ENCODE measurements around the gene DSCAML1. TPM values are rescaled to one million over a fixed set of nuclear protein-coding genes. Genes with fewer than 3 reads are reported as not detected.
A peak's percentile ranks its signal among the peaks of the same experiment; 100 is the strongest.

DSCAML1 gene
- total RNA-seq, 2 donors from 2014 or later: 0.67 to 1.3 TPM

DNA sequence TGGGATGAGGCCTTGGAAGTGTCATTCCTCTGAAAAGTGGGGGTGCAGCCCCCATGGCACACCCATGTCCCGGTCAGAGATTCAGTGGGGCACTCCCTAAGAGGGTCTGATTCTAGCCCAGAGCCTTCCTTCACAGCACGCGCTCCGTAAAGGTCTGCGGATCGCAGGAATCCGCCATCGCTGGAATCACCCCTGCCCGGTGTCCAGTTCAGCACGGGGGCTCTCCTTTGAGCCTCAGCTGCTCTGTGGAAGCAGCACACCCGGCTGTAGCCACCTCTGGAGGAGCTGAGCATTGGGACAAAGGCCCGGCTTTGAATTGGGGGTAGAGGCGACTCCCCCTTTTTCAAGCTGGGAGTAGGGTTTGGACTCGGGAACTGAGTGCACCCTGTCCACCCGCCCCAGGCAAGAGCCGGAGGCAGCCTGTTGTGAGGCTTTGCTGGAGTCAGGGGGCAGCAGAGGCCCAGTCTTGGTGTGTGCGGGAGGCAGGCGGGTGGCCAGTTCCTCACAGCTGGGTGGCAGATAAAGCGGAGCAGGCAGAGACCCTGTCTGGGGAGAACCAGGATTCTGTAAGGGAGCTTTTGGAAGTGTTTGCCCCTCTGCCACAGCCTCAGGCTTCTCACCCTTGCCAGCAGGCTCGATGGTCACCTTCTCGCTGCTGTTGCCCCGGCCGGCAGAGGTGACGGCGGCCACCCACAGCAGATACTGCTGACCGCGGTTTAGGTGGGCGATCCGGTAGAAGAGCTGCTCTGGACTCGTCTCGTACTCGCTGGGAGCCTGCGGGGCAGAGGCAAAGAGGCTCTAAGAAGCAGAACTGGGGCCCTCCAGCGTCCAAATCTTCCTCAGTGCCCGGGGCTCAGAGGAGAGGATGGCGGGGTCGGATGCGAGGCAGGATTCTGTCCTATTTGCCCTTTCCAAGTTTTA, 353.5 kb downstream of the DSCAML1 start:
- Histone ChIP-seq H3K27ac (no peak overlapping the region), H3K27me3 (no peaks in the 10 kb centered on the region), H3K4me1 (peaks cover 0 to 5% of the 10 kb centered on the region in 2 donors), H3K4me3 (peak overlapping the region in 1 of 2 donors; percentile 23), H3K9me3 (no peaks in the 10 kb centered on the region), H3K36me3 (no peaks in the 10 kb centered on the region)
- DNase-seq (ENCODE audit: low spot score): peak; percentile 65
- TF ChIP-seq, protein P1, sequence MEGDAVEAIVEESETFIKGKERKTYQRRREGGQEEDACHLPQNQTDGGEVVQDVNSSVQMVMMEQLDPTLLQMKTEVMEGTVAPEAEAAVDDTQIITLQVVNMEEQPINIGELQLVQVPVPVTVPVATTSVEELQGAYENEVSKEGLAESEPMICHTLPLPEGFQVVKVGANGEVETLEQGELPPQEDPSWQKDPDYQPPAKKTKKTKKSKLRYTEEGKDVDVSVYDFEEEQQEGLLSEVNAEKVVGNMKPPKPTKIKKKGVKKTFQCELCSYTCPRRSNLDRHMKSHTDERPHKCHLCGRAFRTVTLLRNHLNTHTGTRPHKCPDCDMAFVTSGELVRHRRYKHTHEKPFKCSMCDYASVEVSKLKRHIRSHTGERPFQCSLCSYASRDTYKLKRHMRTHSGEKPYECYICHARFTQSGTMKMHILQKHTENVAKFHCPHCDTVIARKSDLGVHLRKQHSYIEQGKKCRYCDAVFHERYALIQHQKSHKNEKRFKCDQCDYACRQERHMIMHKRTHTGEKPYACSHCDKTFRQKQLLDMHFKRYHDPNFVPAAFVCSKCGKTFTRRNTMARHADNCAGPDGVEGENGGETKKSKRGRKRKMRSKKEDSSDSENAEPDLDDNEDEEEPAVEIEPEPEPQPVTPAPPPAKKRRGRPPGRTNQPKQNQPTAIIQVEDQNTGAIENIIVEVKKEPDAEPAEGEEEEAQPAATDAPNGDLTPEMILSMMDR (IDR thresholded peaks at IDR 0.05): peak; percentile 34 to 83

DNA sequence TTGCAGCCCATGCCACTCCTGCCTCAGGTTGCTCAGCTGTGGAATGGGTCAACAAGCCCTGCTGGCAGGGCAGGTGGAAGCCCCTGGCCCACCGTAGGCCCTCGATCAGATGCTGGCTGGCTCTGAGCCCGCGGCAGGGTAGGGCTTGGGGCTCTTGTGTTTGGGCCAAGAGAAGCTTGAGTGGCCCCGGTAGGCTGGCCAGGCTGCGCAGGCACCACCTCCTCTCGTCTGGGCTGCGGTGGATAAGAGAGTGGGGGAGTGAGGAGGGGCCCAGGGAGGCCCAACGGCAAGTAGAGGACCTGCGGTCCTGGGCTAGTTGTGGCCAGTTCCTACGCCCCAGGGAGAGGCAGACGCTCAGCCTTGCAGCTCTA, 354.2 kb downstream of the DSCAML1 start:
- Histone ChIP-seq H3K36me3 (no peaks in the 10 kb centered on the region), H3K4me3 (no peak overlapping the region), H3K27ac (no peak overlapping the region), H3K9me3 (no peaks in the 10 kb centered on the region), H3K27me3 (no peaks in the 10 kb centered on the region), H3K4me1 (peaks cover 0 to 5% of the 10 kb centered on the region in 2 donors)
- no peak for DNase-seq (ENCODE audit: low spot score)
- TF ChIP-seq, protein P1 (IDR thresholded peaks at IDR 0.05): no peak

DNA sequence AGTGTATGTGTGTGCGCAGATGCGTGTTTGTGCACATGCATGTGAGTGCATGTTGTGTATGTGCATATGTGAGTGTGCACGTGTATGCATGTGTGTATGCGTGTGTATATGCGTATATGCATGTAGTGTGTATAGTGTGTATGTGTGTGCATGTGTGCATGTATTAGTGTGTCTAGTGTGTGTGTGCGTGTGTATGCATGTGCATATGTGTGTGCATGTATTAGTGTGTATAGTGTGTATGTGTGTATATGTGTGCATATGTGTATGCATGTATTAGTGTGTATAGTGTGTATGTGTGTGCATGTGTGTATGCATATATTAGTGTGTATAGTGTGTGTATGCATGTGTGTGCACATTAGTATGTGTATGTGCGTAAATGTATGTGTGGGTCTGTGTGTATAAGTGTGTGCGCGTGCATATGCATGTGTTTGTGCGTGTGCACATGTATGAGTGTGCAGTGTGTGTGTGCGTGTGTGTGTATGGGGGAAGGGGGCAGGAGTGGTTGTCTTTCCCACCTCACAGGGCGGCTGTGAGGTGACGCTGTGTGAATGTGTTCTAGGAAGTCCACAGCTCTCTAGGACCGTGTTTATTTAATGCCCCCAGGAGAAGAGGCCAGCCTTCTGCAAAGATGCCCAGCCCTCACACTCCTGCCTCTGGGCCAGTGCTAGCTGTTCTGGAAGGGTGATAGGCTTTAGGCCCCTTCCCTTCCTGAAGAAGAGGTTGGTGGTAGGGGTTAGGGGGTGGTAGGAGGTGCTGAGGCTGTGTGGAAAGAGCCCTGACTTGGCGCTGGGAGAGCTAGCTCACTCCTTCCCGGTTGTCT, 354.8 kb downstream of the DSCAML1 start:
- no peak for DNase-seq (ENCODE audit: low spot score)
- H3K27ac ChIP-seq: no peak overlapping the region
- peaks cover 0 to 5% of the 10 kb centered on the region in 2 donors for H3K4me1 ChIP-seq
- H3K9me3 ChIP-seq: no peaks in the 10 kb centered on the region
- TF ChIP-seq, protein P1 (IDR thresholded peaks at IDR 0.05): no peak
- H3K27me3 ChIP-seq: no peaks in the 10 kb centered on the region
- no peak overlapping the region for H3K4me3 ChIP-seq
- no peaks in the 10 kb centered on the region for H3K36me3 ChIP-seq

DNA sequence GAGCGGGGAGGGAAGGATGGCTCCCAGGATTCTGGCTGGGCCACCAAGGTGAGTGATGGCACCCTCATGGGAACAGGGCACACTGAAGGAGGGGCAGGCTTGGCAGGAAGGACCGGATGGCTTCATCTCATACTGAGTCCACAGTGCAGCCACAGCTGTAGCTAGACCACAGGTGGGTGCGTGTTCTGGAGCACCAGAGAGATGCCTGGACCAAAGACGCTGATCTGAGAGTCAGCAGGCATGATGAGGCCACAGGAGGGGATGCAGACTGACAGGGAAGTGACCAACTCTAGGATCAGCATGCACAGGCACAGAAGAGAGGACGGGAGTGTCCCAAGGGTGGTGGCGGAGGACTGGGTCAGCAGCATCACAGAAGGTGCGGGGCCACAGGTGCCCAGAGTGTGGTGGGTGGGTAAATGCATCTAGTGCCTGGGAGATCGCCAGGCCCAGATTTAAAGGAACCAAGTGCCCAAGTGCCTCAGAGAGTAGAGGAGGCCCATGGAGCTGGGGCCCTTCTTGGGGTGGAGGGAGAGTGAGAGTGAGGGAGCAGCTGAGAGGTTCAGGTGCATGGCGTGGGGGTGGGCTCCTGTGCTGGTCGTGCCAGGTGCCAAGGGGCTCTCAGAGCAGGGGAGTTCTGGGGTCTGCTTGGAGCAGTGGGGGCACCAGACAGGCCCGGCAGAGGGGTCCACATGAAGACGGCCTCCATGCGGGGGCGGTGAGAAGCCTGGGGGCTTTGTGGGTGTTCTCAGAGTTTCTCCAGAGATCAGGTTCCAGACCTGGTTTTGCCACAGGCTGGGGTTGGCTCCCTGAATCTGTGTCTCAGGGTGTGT, 355.7 kb downstream of the DSCAML1 start:
- TF ChIP-seq, protein P1 (IDR thresholded peaks at IDR 0.05): no peak
- Histone ChIP-seq H3K27ac (no peak overlapping the region), H3K9me3 (no peaks in the 10 kb centered on the region), H3K27me3 (no peaks in the 10 kb centered on the region), H3K36me3 (no peaks in the 10 kb centered on the region), H3K4me1 (peaks cover 0 to 5% of the 10 kb centered on the region in 2 donors), H3K4me3 (no peak overlapping the region)
- DNase-seq (ENCODE audit: low spot score): no peak

DNA sequence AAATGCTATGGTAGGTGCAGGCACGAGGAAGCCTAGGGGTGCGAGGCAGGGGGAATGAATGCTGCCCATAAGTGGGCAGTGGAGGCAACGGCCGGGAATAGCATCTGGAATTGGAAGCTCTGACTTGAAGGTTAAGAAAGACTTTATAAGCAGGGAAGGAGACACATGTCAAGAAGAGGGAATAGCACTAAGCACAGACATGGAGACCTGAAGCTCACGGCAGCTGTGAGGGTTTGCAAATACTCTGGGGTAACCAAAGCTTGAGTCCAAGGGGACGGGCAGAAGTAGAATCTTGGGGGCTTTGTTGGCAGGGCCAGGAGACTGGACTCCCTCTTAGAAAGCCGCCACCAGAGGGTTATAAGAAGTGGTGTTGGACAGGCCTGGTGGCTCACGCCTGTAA, 356.8 kb downstream of the DSCAML1 start:
- no peaks in the 10 kb centered on the region for H3K36me3 ChIP-seq
- no peak overlapping the region for H3K4me3 ChIP-seq
- no peak for DNase-seq (ENCODE audit: low spot score)

More for the DNA sequence above, 356.8 kb downstream of the DSCAML1 start:
- TF ChIP-seq, protein P1 (IDR thresholded peaks at IDR 0.05): no peak
- Histone ChIP-seq H3K27ac (no peak overlapping the region), H3K9me3 (no peaks in the 10 kb centered on the region), H3K4me1 (peaks cover 0 to 5% of the 10 kb centered on the region in 2 donors), H3K27me3 (no peaks in the 10 kb centered on the region)

All from right atrium auricular region (tissue), 2 donors.